HG02678 (cell line): Measurements from ENCODE around the gene ABHD13.
"Not testable (repeated sequence)": the region's sequence is repeated elsewhere in the genome, so short reads cannot be mapped to it uniquely, and the experiment has no call there.

Experiments used
- ATAC-seq: cut with Tn5 transposase; IDR thresholded peaks from one replicate; pipeline ENCODE4 v1.9.1; 2021; ENCODE audit warnings: mild to moderate bottlenecking, moderate library complexity; ENCODE audit not compliant: unreplicated experiment

The ABHD13 gene

GRCh38 chr13:108218044-108218974 lies at the start of gene ABHD13:
ABHD13 (plus strand) TSS chr13:108218392; CDS start chr13:108229219, 10,827 bp downstream.
- ATAC-seq: peak; percentile 75

- ATAC-seq: no peak
Observed at GRCh38 chr13:108168929-108169328, 49.3 kb upstream of the ABHD13 start.

- peak; percentile 58 for ATAC-seq
Observed at GRCh38 chr13:108176685-108177274, 41.4 kb upstream of the ABHD13 start.

GRCh38 chr13:108178078-108178477 lies 40.1 kb upstream of the ABHD13 start:
- ATAC-seq: no peak

- ATAC-seq: no peak
Observed at GRCh38 chr13:108182652-108183051, 35.5 kb upstream of the ABHD13 start.

- ATAC-seq: no peak
Observed at GRCh38 chr13:108185223-108185622, 33.0 kb upstream of the ABHD13 start.

- ATAC-seq: no peak
Observed at GRCh38 chr13:108188260-108188659, 29.9 kb upstream of the ABHD13 start.

- no peak for ATAC-seq
Observed at GRCh38 chr13:108190897-108191296, 27.3 kb upstream of the ABHD13 start.

GRCh38 chr13:108193806-108194205 lies 24.4 kb upstream of the ABHD13 start:
- no peak for ATAC-seq

- no peak for ATAC-seq
Observed at GRCh38 chr13:108194435-108194936, 23.7 kb upstream of the ABHD13 start.

GRCh38 chr13:108195146-108195545 lies 23.0 kb upstream of the ABHD13 start:
- ATAC-seq: no peak

- ATAC-seq: no peak
Observed at GRCh38 chr13:108195861-108196260, 22.3 kb upstream of the ABHD13 start.

- no peak for ATAC-seq
Observed at GRCh38 chr13:108200781-108201398, 17.3 kb upstream of the ABHD13 start.

GRCh38 chr13:108210551-108210950 lies 7.6 kb upstream of the ABHD13 start:
- ATAC-seq: no peak

GRCh38 chr13:108212886-108213285 lies 5.3 kb upstream of the ABHD13 start:
- peak; percentile 44 for ATAC-seq

GRCh38 chr13:108213946-108214345 lies 4.2 kb upstream of the ABHD13 start:
- no peak for ATAC-seq

GRCh38 chr13:108214441-108215271 lies 3.5 kb upstream of the ABHD13 start:
- no peak for ATAC-seq

GRCh38 chr13:108215436-108215835 lies 2.8 kb upstream of the ABHD13 start, which contains the start of gene LIG4:
LIG4 (minus strand) TSS chr13:108215536; CDS start chr13:108211268, 4,268 bp downstream.
- peak; percentile 68 for ATAC-seq

GRCh38 chr13:108217307-108218043 lies 717 bp upstream of the ABHD13 start:
- ATAC-seq: not testable (repeated sequence)

- ATAC-seq: no peak
Observed at GRCh38 chr13:108220041-108220440, 1.8 kb downstream of the ABHD13 start.
